Measurements from ENCODE around the gene EFHC1. TPM values are rescaled to one million over a fixed set of nuclear protein-coding genes. Genes with fewer than 3 reads are reported as not detected.

Gene EFHC1
- total RNA-seq, 1 donor from 2014 or later = 25.6 TPM

DNA sequence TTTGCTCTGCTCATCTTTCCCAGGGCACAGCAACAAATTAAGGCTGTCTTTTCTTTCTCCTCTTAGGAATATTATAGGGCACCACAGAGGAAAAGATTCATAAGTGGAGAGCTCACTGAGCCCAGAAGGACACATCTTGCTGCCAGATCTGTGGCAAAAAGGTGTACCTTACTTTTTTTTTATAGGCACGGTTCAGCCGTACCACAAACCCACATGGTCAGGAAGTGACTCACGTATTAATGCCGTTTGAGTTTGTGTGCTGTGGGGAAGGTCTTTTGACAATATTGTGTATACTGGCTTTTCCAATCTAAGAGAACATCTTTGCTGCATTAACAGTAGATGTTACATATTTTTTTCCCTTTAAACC is 29.8 kb upstream of the EFHC1 start:
- Histone ChIP-seq H3K27me3 (ENCODE audit: insufficient read depth, low read length) (no peaks in the 10 kb centered on the region), H3K4me3 (ENCODE audit: insufficient read depth, low read depth, low read length) (peak overlapping the region; percentile 5), H4K20me1 (ENCODE audit: insufficient read depth, low read length) (peaks cover 3% of the 10 kb centered on the region), H3K4me2 (ENCODE audit: low read length) (peak overlapping the region; percentile 68), H3K79me2 (ENCODE audit: insufficient read depth, low read length) (no peaks in the 10 kb centered on the region), H3K9ac (ENCODE audit: low read length) (peak overlapping the region; percentile 4), H3K36me3 (ENCODE audit: insufficient read depth, low read length) (no peaks in the 10 kb centered on the region), H3K27ac (ENCODE audit: low read depth, low read length) (no peak overlapping the region), H3K9me3 (ENCODE audit: insufficient read depth, low read depth, low read length) (no peaks in the 10 kb centered on the region), H2AFZ (ENCODE audit: low read depth, low read length) (no peak overlapping the region), H3K4me1 (ENCODE audit: insufficient read depth, low read length) (peaks cover 27% of the 10 kb centered on the region)
- FAIRE-seq (peak; percentile 29), DNase-seq (ENCODE audit: low read depth) (peak; percentile 73)
- Mint-ChIP-seq H3K9me3 (ENCODE audit: unreplicated experiment) (peaks cover 2% of the 10 kb centered on the region), H3K4me1 (ENCODE audit: low read depth, unreplicated experiment) (peaks cover 23% of the 10 kb centered on the region), H3K27ac (ENCODE audit: unreplicated experiment) (no peak overlapping the region), H3K4me3 (ENCODE audit: unreplicated experiment) (no peak overlapping the region), H3K27me3 (ENCODE audit: low read depth, unreplicated experiment) (no peaks in the 10 kb centered on the region), H3K36me3 (ENCODE audit: low read depth, unreplicated experiment) (no peaks in the 10 kb centered on the region)
- TF ChIP-seq, protein P1, sequence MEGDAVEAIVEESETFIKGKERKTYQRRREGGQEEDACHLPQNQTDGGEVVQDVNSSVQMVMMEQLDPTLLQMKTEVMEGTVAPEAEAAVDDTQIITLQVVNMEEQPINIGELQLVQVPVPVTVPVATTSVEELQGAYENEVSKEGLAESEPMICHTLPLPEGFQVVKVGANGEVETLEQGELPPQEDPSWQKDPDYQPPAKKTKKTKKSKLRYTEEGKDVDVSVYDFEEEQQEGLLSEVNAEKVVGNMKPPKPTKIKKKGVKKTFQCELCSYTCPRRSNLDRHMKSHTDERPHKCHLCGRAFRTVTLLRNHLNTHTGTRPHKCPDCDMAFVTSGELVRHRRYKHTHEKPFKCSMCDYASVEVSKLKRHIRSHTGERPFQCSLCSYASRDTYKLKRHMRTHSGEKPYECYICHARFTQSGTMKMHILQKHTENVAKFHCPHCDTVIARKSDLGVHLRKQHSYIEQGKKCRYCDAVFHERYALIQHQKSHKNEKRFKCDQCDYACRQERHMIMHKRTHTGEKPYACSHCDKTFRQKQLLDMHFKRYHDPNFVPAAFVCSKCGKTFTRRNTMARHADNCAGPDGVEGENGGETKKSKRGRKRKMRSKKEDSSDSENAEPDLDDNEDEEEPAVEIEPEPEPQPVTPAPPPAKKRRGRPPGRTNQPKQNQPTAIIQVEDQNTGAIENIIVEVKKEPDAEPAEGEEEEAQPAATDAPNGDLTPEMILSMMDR (IDR thresholded peaks at IDR 0.05; ENCODE audit: insufficient read depth, low read depth, low read length) = no peak
- no peak for TF ChIP-seq EZH2 (IDR thresholded peaks at IDR 0.05; ENCODE audit: insufficient read depth, low read length)

DNA sequence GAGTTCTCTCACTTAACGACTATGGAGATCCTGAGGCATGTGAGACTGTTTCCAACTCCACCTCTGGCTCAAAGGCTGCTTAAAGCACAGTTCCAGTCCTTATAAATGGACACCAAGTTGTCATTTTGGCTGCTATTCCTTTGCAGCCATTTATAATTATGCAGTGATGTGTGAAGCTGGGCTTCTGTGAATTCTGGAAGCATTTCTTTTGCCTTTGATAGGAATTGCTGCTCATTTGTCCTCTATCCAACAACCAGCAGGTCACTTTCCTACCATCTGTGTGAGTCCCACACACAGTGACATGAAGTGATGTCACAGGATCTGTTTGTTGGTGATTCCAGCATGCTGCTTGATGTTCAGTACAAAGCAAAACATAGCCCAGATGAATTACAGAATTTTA is 28.5 kb upstream of the EFHC1 start:
- Mint-ChIP-seq H3K27me3 (ENCODE audit: low read depth, unreplicated experiment) (no peaks in the 10 kb centered on the region), H3K4me1 (ENCODE audit: low read depth, unreplicated experiment) (peaks cover 23% of the 10 kb centered on the region), H3K9me3 (ENCODE audit: unreplicated experiment) (peaks cover 3% of the 10 kb centered on the region), H3K27ac (ENCODE audit: unreplicated experiment) (no peak overlapping the region), H3K4me3 (ENCODE audit: unreplicated experiment) (no peak overlapping the region), H3K36me3 (ENCODE audit: low read depth, unreplicated experiment) (no peaks in the 10 kb centered on the region)
- Histone ChIP-seq H3K79me2 (ENCODE audit: insufficient read depth, low read length) (no peaks in the 10 kb centered on the region), H3K4me3 (ENCODE audit: insufficient read depth, low read depth, low read length) (no peak overlapping the region), H4K20me1 (ENCODE audit: insufficient read depth, low read length) (peaks cover 3% of the 10 kb centered on the region), H2AFZ (ENCODE audit: low read depth, low read length) (no peak overlapping the region), H3K27ac (ENCODE audit: low read depth, low read length) (no peak overlapping the region), H3K9ac (ENCODE audit: low read length) (no peak overlapping the region), H3K9me3 (ENCODE audit: insufficient read depth, low read depth, low read length) (no peaks in the 10 kb centered on the region), H3K27me3 (ENCODE audit: insufficient read depth, low read length) (no peaks in the 10 kb centered on the region), H3K36me3 (ENCODE audit: insufficient read depth, low read length) (no peaks in the 10 kb centered on the region), H3K4me2 (ENCODE audit: low read length) (no peak overlapping the region), H3K4me1 (ENCODE audit: insufficient read depth, low read length) (peaks cover 27% of the 10 kb centered on the region)
- FAIRE-seq = no peak
- TF ChIP-seq EZH2 (IDR thresholded peaks at IDR 0.05; ENCODE audit: insufficient read depth, low read length) = no peak
- TF ChIP-seq, protein P1 (IDR thresholded peaks at IDR 0.05; ENCODE audit: insufficient read depth, low read depth, low read length) = no peak
- no peak for DNase-seq (ENCODE audit: low read depth)

DNA sequence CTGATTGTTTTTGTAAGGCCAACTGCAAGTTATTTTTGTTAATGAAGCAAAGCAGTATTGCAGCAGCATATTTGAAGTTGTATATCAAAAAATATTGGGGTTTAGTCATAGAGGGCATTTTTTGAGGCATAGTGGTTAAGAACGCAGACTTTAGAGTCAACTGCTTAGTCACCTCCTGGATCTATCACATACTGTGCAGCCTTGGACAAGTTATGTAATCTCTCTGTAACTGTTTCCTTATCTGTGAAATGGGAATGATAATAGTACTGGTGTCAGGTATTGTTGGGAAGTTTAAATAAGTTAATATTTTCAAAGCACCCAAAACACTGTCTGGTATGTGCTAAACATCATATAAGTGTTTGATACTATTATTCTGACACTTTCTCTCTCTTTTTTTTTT is 27.2 kb upstream of the EFHC1 start:
- peaks cover 23% of the 10 kb centered on the region for H3K4me1 Mint-ChIP-seq (ENCODE audit: low read depth, unreplicated experiment)
- Histone ChIP-seq H2AFZ (ENCODE audit: low read depth, low read length) (no peak overlapping the region), H3K4me1 (ENCODE audit: insufficient read depth, low read length) (peaks cover 27% of the 10 kb centered on the region), H3K27ac (ENCODE audit: low read depth, low read length) (no peak overlapping the region), H3K9me3 (ENCODE audit: insufficient read depth, low read depth, low read length) (no peaks in the 10 kb centered on the region), H3K4me3 (ENCODE audit: insufficient read depth, low read depth, low read length) (no peak overlapping the region), H3K36me3 (ENCODE audit: insufficient read depth, low read length) (no peaks in the 10 kb centered on the region), H3K27me3 (ENCODE audit: insufficient read depth, low read length) (no peaks in the 10 kb centered on the region), H3K79me2 (ENCODE audit: insufficient read depth, low read length) (no peaks in the 10 kb centered on the region), H3K9ac (ENCODE audit: low read length) (no peak overlapping the region), H3K4me2 (ENCODE audit: low read length) (no peak overlapping the region), H4K20me1 (ENCODE audit: insufficient read depth, low read length) (peaks cover 3% of the 10 kb centered on the region)
- FAIRE-seq = no peak
- H3K36me3 Mint-ChIP-seq (ENCODE audit: low read depth, unreplicated experiment) = no peaks in the 10 kb centered on the region
- H3K9me3 Mint-ChIP-seq (ENCODE audit: unreplicated experiment) = peaks cover 4% of the 10 kb centered on the region
- DNase-seq (ENCODE audit: low read depth) = peak; percentile 79
- no peak overlapping the region for H3K4me3 Mint-ChIP-seq (ENCODE audit: unreplicated experiment)
- TF ChIP-seq, protein P1 (IDR thresholded peaks at IDR 0.05; ENCODE audit: insufficient read depth, low read depth, low read length) = no peak
- no peak for TF ChIP-seq EZH2 (IDR thresholded peaks at IDR 0.05; ENCODE audit: insufficient read depth, low read length)
- H3K27ac Mint-ChIP-seq (ENCODE audit: unreplicated experiment) = no peak overlapping the region
- no peaks in the 10 kb centered on the region for H3K27me3 Mint-ChIP-seq (ENCODE audit: low read depth, unreplicated experiment)

All from astrocyte (in vitro differentiated cells and primary cell).